Occipital lobe (tissue), 2 donors: ENCODE data around the gene TMEM87B. TPM values are rescaled to one million over a fixed set of nuclear protein-coding genes. Genes with fewer than 3 reads are reported as not detected.

ENCODE experiments used
- DNase-seq: peaks from one replicate; lab custom pipeline; 2025; lab: John Stamatoyannopoulos, UW
- total RNA-seq: library from RNA; depleted of rRNA; stranded (reverse); fragments of >200 nt; gene quantifications from one replicate; pipeline ENCODE4 v1.2.3, GENCODE V29; 2014

TMEM87B gene
- total RNA-seq, 1 donor from 2014 or later: 15.3 TPM

DNA sequence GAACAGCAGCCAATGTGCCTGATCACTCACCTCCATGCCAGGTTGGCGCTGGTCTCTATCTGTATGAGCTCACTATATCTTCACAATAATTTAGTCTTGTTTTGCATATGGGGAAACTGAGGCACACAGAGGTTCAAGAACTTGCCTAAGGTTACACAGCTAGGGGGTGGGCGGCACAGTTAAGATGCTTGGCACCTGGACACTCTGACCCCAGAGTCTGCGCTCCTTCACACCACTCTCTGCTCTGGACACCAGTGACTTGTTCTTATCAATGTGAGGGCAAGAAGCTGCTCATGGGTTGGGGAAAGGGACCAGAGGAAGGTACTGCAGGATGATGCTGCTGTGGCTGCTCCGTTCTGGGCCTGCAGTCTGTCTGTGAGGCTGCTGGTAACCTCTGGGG lies 110.2 kb downstream of the TMEM87B start:
- DNase-seq: no peak

DNA sequence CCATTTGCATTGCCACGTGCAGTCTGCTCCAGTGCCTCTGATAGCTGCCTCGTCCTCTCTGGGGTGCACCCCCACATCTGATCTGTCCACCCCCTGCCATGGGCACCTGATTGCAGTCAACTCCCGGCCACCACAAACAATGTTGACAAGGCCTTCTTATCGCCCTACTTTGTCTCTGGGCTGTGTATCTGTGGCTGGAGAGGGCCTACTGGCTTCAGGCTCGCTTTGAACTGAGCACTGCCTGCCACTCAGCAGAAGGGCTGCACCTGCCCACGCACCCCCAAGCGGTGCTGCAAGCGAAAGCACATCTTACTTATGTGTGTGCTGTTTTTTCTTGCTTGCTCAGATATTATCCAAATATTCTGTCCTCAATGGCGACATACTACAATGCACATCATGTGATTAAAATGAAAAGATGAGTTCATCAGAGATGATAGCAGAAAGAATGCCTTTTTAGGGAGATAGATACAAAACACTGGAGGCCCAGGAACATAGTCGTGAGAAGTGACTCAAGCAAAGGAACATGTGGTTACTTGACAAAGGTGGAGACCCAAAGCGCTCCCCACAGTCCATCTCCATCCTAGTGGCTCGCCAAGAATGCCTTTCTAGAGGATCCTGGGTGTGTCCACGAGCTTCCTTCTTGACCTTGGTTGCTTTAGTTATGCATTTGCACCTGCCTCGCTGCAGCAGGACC lies 111.9 kb downstream of the TMEM87B start:
- no peak for DNase-seq

DNA sequence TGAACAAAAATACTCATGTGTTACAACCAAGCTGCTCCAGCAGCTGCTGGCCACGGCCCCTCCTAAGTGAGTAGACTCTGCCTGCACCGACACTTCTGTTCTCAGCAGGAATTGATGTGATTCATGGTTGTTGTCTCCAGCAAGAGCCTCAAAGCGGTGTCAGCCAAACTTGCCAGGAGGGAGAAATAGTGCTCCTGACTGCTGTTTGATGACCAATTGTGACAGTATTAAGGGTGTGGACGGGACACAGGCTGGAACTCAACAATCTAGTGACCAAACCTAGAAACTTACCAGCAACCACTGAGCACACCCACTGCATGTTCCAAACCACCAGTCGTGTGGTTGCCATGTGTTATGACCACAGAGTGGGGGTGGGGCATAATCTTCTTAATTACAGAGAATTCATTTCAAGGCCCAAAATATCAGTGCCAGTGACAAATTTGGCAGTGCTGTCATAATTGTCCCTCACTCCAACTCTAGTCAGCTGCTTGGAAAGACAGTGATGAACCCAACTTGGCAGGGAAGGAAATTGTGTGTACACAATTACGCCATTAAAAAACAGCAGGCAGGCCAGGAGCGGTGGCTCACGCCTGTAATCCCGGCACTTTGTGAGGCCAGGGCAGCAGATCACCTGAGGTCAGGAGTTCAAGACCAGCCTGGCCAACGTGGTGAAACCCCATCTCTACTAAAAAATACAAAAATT lies 113.5 kb downstream of the TMEM87B start:
- DNase-seq: no peak

Other genes starting within 250 kb of the TMEM87B start
- 73.9 TPM for gene ANAPC1, start 171.1 kb upstream of the TMEM87B start, total RNA-seq
- gene MERTK, start 156.7 kb upstream of the TMEM87B start, total RNA-seq: 7.2 TPM
- 0.62 TPM for gene FBLN7, start 83.1 kb downstream of the TMEM87B start, total RNA-seq
- gene ZC3H8, start 199.8 kb downstream of the TMEM87B start, total RNA-seq: 26.0 TPM
- gene ZC3H6, start 220.3 kb downstream of the TMEM87B start, total RNA-seq: 30.4 TPM